NB4 (cell line): ENCODE measurements around the gene NCAPG.

Source experiments
- CTCF ChIP-seq: IDR thresholded peaks from one replicate; pipeline ENCODE4 v1.5.1; 2012; ENCODE audit warnings: low read depth, low read length
- MAX ChIP-seq: IDR thresholded peaks from 2 replicates; pipeline ENCODE4 v1.6.1; 2011; ENCODE audit warnings: low read depth, low read length
- MYC ChIP-seq: IDR thresholded peaks from 2 replicates; pipeline ENCODE4 v1.6.1; 2011; ENCODE audit warnings: low read depth, low read length
- POLR2A ChIP-seq: IDR thresholded peaks from 2 replicates; pipeline ENCODE4 v1.6.1; 2011; ENCODE audit warnings: mild to moderate bottlenecking; ENCODE audit not compliant: insufficient read length; ENCODE audit errors: extremely low read depth

- no peak for TF ChIP-seq CTCF
- no peak for TF ChIP-seq MAX
- no peak for TF ChIP-seq POLR2A
- TF ChIP-seq MYC, result no peak
Observed at GRCh38 chr4:17785858-17786257, 24.9 kb upstream of the NCAPG start.
